Measurements from ENCODE around the gene SNX17.

Gene SNX17

GRCh38 chr2:27369471-27370025 lies 868 bp upstream of the SNX17 start:
- POLR2A ChIA-PET, result interaction anchor here (1.0 to 1.9 kb wide), 12 partner anchors 9 to 59 kb away, joined by 3 to 25 read pairs (median 4); partner anchors contain the start of genes GTF3C2, MPV17, NRBP1 and PPM1G
- CTCF ChIA-PET, result interaction anchor here (0.9 kb wide), 1 partner anchor 11 kb away, joined by 3 read pairs; the partner anchor contains the start of gene ZNF513

DNA sequence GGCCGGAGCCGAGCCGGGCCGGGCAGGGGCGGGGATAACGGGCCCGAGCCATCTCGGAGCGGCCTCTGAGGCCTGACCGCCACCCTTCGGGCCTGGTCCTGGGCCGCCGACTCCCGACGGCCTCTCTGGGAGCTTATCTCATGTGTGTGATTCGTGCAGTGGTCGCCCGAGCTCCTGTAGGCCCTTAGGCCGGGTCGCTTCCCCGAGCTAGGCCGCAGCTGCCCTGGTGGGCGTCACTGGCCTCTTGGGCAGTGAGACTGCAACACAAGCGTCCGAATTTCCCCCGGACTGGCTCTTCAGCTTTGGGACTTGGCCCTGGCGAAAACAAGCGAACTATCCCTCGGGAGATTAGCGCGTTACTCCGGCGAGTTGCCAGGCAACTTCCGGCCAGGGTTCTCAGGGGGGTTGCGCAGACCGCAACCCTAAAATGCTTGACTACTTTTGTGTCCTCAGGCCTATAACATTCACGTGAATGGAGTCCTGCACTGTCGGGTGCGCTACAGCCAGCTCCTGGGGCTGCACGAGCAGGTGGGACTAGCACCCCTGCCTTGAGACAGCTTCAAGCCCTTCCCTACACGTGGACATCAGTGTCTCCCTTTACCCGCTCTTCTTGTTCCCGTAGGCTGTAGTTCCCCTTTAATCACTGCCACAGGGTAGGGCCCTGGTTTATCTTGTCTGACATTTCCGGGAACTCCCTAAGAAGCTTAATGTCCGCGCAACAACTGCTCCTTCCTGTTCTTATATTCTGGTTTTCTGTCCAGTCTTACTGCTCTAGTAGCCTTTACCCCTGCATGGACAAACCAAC lies 602 bp downstream of the SNX17 start:
- CTCF ChIA-PET, result interaction anchor here (1.0 kb wide), 1 partner anchor 68 kb away, joined by 3 read pairs; no protein-coding TSS in a partner anchor
- no peak for DNase-seq (ENCODE audit: extremely low spot score)
- POLR2A ChIA-PET, result interaction anchor here (0.9 to 3.4 kb wide), 5 partner anchors 9 to 48 kb away, joined by 3 to 21 read pairs (median 6); partner anchors contain the start of genes GTF3C2, MPV17, PPM1G and ZNF513
- peak; percentile 88 for TF ChIP-seq L3MBTL2 (conservative IDR thresholded peaks at IDR 0.05)
- TF ChIP-seq, protein P1, sequence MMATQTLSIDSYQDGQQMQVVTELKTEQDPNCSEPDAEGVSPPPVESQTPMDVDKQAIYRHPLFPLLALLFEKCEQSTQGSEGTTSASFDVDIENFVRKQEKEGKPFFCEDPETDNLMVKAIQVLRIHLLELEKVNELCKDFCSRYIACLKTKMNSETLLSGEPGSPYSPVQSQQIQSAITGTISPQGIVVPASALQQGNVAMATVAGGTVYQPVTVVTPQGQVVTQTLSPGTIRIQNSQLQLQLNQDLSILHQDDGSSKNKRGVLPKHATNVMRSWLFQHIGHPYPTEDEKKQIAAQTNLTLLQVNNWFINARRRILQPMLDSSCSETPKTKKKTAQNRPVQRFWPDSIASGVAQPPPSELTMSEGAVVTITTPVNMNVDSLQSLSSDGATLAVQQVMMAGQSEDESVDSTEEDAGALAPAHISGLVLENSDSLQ (IDR thresholded peaks at IDR 0.05), result no peak
- TF ChIP-seq NFRKB (IDR thresholded peaks at IDR 0.05), result no peak

More at GRCh38 chr2:27369471-27370025, 868 bp upstream of the SNX17 start:
- TF ChIP-seq SUZ12 (IDR thresholded peaks at IDR 0.05) (no peak), ELF4 (IDR thresholded peaks at IDR 0.05) (no peak), FOXA1 (IDR thresholded peaks at IDR 0.05) (no peak), FOXM1 (IDR thresholded peaks at IDR 0.05; ENCODE audit: borderline replicate concordance) (no peak), ZNF384 (IDR thresholded peaks at IDR 0.05) (no peak)
- TF ChIP-seq, protein P1 (IDR thresholded peaks at IDR 0.05), result no peak
- peak; percentile 62 for DNase-seq (ENCODE audit: extremely low spot score)

GRCh38 chr2:27372937-27373336 lies 2.5 kb downstream of the SNX17 start:
- CTCF ChIA-PET, result no interaction called here

DNA sequence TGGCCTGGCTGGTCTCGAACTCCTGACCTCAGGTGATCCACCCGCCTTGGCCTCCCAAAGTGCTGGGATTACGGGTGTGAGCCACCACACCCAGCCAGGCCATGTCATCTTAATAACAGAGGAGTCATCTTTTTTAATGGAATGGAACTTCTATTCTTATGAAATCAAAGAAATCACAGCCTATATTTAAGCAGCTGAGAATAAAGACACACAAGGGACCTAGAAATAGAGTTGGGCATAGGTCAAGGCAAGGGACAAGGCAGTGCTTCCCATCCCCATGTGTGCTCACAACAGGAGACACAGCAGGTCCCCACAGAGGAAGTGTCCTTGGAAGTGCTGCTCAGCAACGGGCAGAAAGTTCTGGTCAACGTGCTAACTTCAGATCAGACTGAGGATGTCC lies 3.2 kb downstream of the SNX17 start:
- no peak for DNase-seq (ENCODE audit: extremely low spot score)
- TF ChIP-seq ZNF384 (IDR thresholded peaks at IDR 0.05), result no peak
- TF ChIP-seq, protein P1 (IDR thresholded peaks at IDR 0.05), result no peak
- POLR2A ChIA-PET, result interaction anchor here (1.7 to 3.4 kb wide), 2 partner anchors 11 to 17 kb away, joined by 3 to 21 read pairs; partner anchors contain the start of gene GTF3C2
- CTCF ChIA-PET, result no interaction called here

More at GRCh38 chr2:27372937-27373336, 2.5 kb downstream of the SNX17 start:
- DNase-seq (ENCODE audit: extremely low spot score), result no peak
- no peak for TF ChIP-seq CTBP1 (IDR thresholded peaks at IDR 0.05; ENCODE audit: borderline replicate concordance)
- TF ChIP-seq FOXM1 (IDR thresholded peaks at IDR 0.05; ENCODE audit: borderline replicate concordance), result no peak
- no peak for TF ChIP-seq BHLHE40 (IDR thresholded peaks at IDR 0.05; ENCODE audit: borderline replicate concordance)
- TF ChIP-seq, protein P1 (IDR thresholded peaks at IDR 0.05), result no peak
- TF ChIP-seq L3MBTL2 (conservative IDR thresholded peaks at IDR 0.05), result no peak
- TF ChIP-seq NFRKB (IDR thresholded peaks at IDR 0.05), result no peak
- no peak for TF ChIP-seq SUZ12 (IDR thresholded peaks at IDR 0.05)
- no peak for TF ChIP-seq FOXK2 (IDR thresholded peaks at IDR 0.05)
- TF ChIP-seq ZNF384 (IDR thresholded peaks at IDR 0.05), result no peak
- POLR2A ChIA-PET, result interaction anchor here (3.4 kb wide), 1 partner anchor 16 kb away, joined by 21 read pairs; the partner anchor contains the start of gene GTF3C2

GRCh38 chr2:27375513-27376099 lies 5.2 kb downstream of the SNX17 start:
- TF ChIP-seq FOXM1 (IDR thresholded peaks at IDR 0.05; ENCODE audit: borderline replicate concordance) (no peak), TARDBP (IDR thresholded peaks at IDR 0.05) (no peak), NFRKB (IDR thresholded peaks at IDR 0.05) (no peak), SP1 (IDR thresholded peaks at IDR 0.05) (no peak), HDGF (IDR thresholded peaks at IDR 0.05; ENCODE audit: borderline replicate concordance) (no peak), FOXK2 (IDR thresholded peaks at IDR 0.05) (no peak), ELF4 (IDR thresholded peaks at IDR 0.05) (no peak), L3MBTL2 (conservative IDR thresholded peaks at IDR 0.05) (no peak), SUZ12 (IDR thresholded peaks at IDR 0.05) (no peak), BHLHE40 (IDR thresholded peaks at IDR 0.05; ENCODE audit: borderline replicate concordance) (no peak)
- ChIA-PET CTCF (no interaction called here), POLR2A (interaction anchor here (1.1 to 1.7 kb wide), 2 partner anchors 13 to 18 kb away, joined by 3 read pairs; no protein-coding TSS in a partner anchor)
- no peak for DNase-seq (ENCODE audit: extremely low spot score)
